GM19328 (cell line): ENCODE measurements around the gene TCF7.
A peak's percentile ranks its signal among the peaks of the same experiment; 100 is the strongest.
"Not testable (repeated sequence)": the region's sequence is repeated elsewhere in the genome, so short reads cannot be mapped to it uniquely, and the experiment has no call there.

ENCODE experiments used
- ATAC-seq: cut with Tn5 transposase; IDR thresholded peaks from one replicate; pipeline ENCODE4 v1.9.1; 2021; ENCODE audit warnings: mild to moderate bottlenecking, moderate library complexity; ENCODE audit not compliant: unreplicated experiment

Gene TCF7

GRCh38 chr5:134143944-134144941, 29.8 kb downstream of the TCF7 start:
- ATAC-seq, result no peak

- ATAC-seq, result no peak
Measured at GRCh38 chr5:134145041-134145757, 30.7 kb downstream of the TCF7 start.

GRCh38 chr5:134145779-134146581, 31.5 kb downstream of the TCF7 start:
- no peak for ATAC-seq

- ATAC-seq, result no peak
Measured at GRCh38 chr5:134146651-134147518, 32.4 kb downstream of the TCF7 start.

GRCh38 chr5:134148316-134148715, 33.8 kb downstream of the TCF7 start:
- no peak for ATAC-seq

GRCh38 chr5:134148986-134149539, 34.6 kb downstream of the TCF7 start:
- ATAC-seq, result no peak

- no peak for ATAC-seq
Measured at GRCh38 chr5:134149571-134150303, 35.3 kb downstream of the TCF7 start.

GRCh38 chr5:134151723-134152122, 37.2 kb downstream of the TCF7 start:
- ATAC-seq, result no peak

- ATAC-seq, result not testable (repeated sequence)
Measured at GRCh38 chr5:134152173-134152832, 37.8 kb downstream of the TCF7 start.

- ATAC-seq, result no peak
Measured at GRCh38 chr5:134153241-134153640, 38.8 kb downstream of the TCF7 start.

- no peak for ATAC-seq
Measured at GRCh38 chr5:134153657-134154056, 39.2 kb downstream of the TCF7 start.

GRCh38 chr5:134161513-134162395, 47.3 kb downstream of the TCF7 start:
- no peak for ATAC-seq

GRCh38 chr5:134162592-134162991, 48.1 kb downstream of the TCF7 start:
- no peak for ATAC-seq

- ATAC-seq, result no peak
Measured at GRCh38 chr5:134171972-134172371, 57.5 kb downstream of the TCF7 start.

GRCh38 chr5:134174841-134175839, 60.7 kb downstream of the TCF7 start:
- ATAC-seq, result no peak

GRCh38 chr5:134175921-134176510, 61.5 kb downstream of the TCF7 start:
- ATAC-seq, result peak; percentile 1
